Measurements from ENCODE around the gene TRO. TPM values are rescaled to one million over a fixed set of nuclear protein-coding genes. Genes with fewer than 3 reads are reported as not detected.

Gene TRO
- total and polyA plus RNA-seq, 10 of the 15 experiments (the other 5 are each of a cell fraction or from before 2014, with no cell fraction given): 0.02 to 1.0 (median 0.35) TPM; not detected in 7

- TF ChIP-seq, protein P1, sequence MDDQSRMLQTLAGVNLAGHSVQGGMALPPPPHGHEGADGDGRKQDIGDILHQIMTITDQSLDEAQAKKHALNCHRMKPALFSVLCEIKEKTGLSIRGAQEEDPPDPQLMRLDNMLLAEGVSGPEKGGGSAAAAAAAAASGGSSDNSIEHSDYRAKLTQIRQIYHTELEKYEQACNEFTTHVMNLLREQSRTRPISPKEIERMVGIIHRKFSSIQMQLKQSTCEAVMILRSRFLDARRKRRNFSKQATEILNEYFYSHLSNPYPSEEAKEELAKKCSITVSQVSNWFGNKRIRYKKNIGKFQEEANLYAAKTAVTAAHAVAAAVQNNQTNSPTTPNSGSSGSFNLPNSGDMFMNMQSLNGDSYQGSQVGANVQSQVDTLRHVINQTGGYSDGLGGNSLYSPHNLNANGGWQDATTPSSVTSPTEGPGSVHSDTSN (IDR thresholded peaks at IDR 0.05; ENCODE audit: insufficient replicate concordance, low read depth, low read length): no peak
- TF ChIP-seq CBFB (IDR thresholded peaks at IDR 0.05; ENCODE audit: low read depth): no peak
- TF ChIP-seq GATAD2B (conservative IDR thresholded peaks at IDR 0.05; ENCODE audit: low read depth): no peak
- TF ChIP-seq, protein P2, sequence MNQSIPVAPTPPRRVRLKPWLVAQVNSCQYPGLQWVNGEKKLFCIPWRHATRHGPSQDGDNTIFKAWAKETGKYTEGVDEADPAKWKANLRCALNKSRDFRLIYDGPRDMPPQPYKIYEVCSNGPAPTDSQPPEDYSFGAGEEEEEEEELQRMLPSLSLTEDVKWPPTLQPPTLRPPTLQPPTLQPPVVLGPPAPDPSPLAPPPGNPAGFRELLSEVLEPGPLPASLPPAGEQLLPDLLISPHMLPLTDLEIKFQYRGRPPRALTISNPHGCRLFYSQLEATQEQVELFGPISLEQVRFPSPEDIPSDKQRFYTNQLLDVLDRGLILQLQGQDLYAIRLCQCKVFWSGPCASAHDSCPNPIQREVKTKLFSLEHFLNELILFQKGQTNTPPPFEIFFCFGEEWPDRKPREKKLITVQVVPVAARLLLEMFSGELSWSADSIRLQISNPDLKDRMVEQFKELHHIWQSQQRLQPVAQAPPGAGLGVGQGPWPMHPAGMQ (IDR thresholded peaks at IDR 0.05; ENCODE audit: borderline replicate concordance): no peak
Observed at GRCh38 chrX:54977387-54977786, 56.8 kb downstream of the TRO start (continued).

GRCh38 chrX:54978448-54978847 lies 57.8 kb downstream of the TRO start:
- Histone ChIP-seq H3K4me3 (no peak overlapping the region), H4K20me1 (ENCODE audit: control insufficient read depth, insufficient read depth) (no peaks in the 10 kb centered on the region), H2AFZ (ENCODE audit: control insufficient read depth, low read depth, low read length) (no peak overlapping the region), H3K4me2 (ENCODE audit: control insufficient read depth, insufficient read depth) (no peak overlapping the region), H3K27me3 (replicated peaks in 1 of 2; ENCODE audit: control insufficient read depth in 2 of 2, insufficient read depth in 2 of 2, low read length in 1 of 2) (no peaks in the 10 kb centered on the region), H3K9me3 (replicated peaks; ENCODE audit: control insufficient read depth, insufficient read depth, low read length) (no peaks in the 10 kb centered on the region; the same call in 2 of the 3 replicates), H3K79me2 (ENCODE audit: control insufficient read depth, insufficient read depth, low read length) (no peaks in the 10 kb centered on the region), H3K36me3 (ENCODE audit: control insufficient read depth in 2 of 2, insufficient read depth in 2 of 2, low read length in 1 of 2) (no peaks in the 10 kb centered on the region), H3K9ac (ENCODE audit: control insufficient read depth, insufficient read depth, low read length) (no peak overlapping the region), H3K4me1 (ENCODE audit: control insufficient read depth, insufficient read depth, low read length) (no peaks in the 10 kb centered on the region), H3K27ac (ENCODE audit: control insufficient read depth, insufficient read depth) (no peak overlapping the region)
- intact Hi-C loops (cut with micrococcal nuclease; ENCODE audit: unreplicated experiment): no loop called here
- RAD21 ChIA-PET (ENCODE audit: unreplicated experiment): no interaction called here
- DNase-seq (ENCODE audit: low read depth, low spot score) (no peak), ATAC-seq (no peak), FAIRE-seq (no peak)
- CTCF ChIA-PET: no interaction called here
- in situ Hi-C loops (cut with MboI): no loop called here
- POLR2A ChIA-PET: no interaction called here
- SMC1A ChIA-PET (ENCODE audit: uncharacterized antibody, unreplicated experiment): no interaction called here
- BruUV-seq (replicated peaks): no TSS peak
- TF ChIP-seq, protein P3, sequence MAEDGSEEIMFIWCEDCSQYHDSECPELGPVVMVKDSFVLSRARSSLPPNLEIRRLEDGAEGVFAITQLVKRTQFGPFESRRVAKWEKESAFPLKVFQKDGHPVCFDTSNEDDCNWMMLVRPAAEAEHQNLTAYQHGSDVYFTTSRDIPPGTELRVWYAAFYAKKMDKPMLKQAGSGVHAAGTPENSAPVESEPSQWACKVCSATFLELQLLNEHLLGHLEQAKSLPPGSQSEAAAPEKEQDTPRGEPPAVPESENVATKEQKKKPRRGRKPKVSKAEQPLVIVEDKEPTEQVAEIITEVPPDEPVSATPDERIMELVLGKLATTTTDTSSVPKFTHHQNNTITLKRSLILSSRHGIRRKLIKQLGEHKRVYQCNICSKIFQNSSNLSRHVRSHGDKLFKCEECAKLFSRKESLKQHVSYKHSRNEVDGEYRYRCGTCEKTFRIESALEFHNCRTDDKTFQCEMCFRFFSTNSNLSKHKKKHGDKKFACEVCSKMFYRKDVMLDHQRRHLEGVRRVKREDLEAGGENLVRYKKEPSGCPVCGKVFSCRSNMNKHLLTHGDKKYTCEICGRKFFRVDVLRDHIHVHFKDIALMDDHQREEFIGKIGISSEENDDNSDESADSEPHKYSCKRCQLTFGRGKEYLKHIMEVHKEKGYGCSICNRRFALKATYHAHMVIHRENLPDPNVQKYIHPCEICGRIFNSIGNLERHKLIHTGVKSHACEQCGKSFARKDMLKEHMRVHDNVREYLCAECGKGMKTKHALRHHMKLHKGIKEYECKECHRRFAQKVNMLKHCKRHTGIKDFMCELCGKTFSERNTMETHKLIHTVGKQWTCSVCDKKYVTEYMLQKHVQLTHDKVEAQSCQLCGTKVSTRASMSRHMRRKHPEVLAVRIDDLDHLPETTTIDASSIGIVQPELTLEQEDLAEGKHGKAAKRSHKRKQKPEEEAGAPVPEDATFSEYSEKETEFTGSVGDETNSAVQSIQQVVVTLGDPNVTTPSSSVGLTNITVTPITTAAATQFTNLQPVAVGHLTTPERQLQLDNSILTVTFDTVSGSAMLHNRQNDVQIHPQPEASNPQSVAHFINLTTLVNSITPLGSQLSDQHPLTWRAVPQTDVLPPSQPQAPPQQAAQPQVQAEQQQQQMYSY (CRISPR knock-in tag; IDR thresholded peaks at IDR 0.05): no peak
- no peak for TF ChIP-seq PML (IDR thresholded peaks at IDR 0.05; ENCODE audit: low read length)
- TF ChIP-seq USF2 (IDR thresholded peaks at IDR 0.05; ENCODE audit: borderline replicate concordance, low read depth, low read length): no peak
- TF ChIP-seq, protein P4, sequence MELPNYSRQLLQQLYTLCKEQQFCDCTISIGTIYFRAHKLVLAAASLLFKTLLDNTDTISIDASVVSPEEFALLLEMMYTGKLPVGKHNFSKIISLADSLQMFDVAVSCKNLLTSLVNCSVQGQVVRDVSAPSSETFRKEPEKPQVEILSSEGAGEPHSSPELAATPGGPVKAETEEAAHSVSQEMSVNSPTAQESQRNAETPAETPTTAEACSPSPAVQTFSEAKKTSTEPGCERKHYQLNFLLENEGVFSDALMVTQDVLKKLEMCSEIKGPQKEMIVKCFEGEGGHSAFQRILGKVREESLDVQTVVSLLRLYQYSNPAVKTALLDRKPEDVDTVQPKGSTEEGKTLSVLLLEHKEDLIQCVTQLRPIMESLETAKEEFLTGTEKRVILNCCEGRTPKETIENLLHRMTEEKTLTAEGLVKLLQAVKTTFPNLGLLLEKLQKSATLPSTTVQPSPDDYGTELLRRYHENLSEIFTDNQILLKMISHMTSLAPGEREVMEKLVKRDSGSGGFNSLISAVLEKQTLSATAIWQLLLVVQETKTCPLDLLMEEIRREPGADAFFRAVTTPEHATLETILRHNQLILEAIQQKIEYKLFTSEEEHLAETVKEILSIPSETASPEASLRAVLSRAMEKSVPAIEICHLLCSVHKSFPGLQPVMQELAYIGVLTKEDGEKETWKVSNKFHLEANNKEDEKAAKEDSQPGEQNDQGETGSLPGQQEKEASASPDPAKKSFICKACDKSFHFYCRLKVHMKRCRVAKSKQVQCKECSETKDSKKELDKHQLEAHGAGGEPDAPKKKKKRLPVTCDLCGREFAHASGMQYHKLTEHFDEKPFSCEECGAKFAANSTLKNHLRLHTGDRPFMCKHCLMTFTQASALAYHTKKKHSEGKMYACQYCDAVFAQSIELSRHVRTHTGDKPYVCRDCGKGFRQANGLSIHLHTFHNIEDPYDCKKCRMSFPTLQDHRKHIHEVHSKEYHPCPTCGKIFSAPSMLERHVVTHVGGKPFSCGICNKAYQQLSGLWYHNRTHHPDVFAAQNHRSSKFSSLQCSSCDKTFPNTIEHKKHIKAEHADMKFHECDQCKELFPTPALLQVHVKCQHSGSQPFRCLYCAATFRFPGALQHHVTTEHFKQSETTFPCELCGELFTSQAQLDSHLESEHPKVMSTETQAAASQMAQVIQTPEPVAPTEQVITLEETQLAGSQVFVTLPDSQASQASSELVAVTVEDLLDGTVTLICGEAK (IDR thresholded peaks at IDR 0.05; ENCODE audit: borderline replicate concordance): no peak
- TF ChIP-seq FOXM1 (IDR thresholded peaks at IDR 0.05; ENCODE audit: low read depth, low read length): no peak
- no peak for TF ChIP-seq PAX8 (IDR thresholded peaks at IDR 0.05)
- TF ChIP-seq NBN (IDR thresholded peaks at IDR 0.05): no peak
- TF ChIP-seq HDAC2 (IDR thresholded peaks at IDR 0.05): no peak
- TF ChIP-seq HCFC1 (IDR thresholded peaks at IDR 0.05; ENCODE audit: low read length): no peak
- no peak for TF ChIP-seq HDAC6 (IDR thresholded peaks at IDR 0.05; ENCODE audit: unreplicated experiment)
